Measurements from ENCODE around the gene IQCF6. TPM values are rescaled to one million over a fixed set of nuclear protein-coding genes. Genes with fewer than 3 reads are reported as not detected.

IQCF6 gene
- polyA plus RNA-seq, 3 donors, result not detected

GRCh38 chr3:51751287-51751686 lies 27.8 kb downstream of the IQCF6 start:
- Histone ChIP-seq H3K9me3 (replicated peaks in 1 of 2; ENCODE audit: control insufficient read depth in 1 of 2, insufficient read depth in 1 of 2, low read length in 2 of 2) (no peaks in the 10 kb centered on the region), H3K27me3 (ENCODE audit: control insufficient read depth in 2 of 2, insufficient read depth in 2 of 2, low read length in 2 of 2) (no peaks in the 10 kb centered on the region), H3K36me3 (replicated peaks in 1 of 2; ENCODE audit: control insufficient read depth in 1 of 2, insufficient read depth in 2 of 2, low read length in 2 of 2) (no peaks in the 10 kb centered on the region), H3K4me1 (ENCODE audit: control insufficient read depth in 1 of 2, insufficient read depth in 2 of 2, low read length in 2 of 2) (no peaks in the 10 kb centered on the region), H3K4me2 (replicated peaks; ENCODE audit: extremely low read depth, low read length, poor library complexity, severe bottlenecking) (no peak overlapping the region), H3K79me2 (ENCODE audit: insufficient read depth, low read length) (no peaks in the 10 kb centered on the region), H4K20me1 (ENCODE audit: insufficient read depth, low read length) (no peaks in the 10 kb centered on the region), H3K4me3 (replicated peaks in 1 of 3; ENCODE audit: low read depth in 2 of 3, low read length in 3 of 3) (no peak overlapping the region), H3K27ac (ENCODE audit: low read depth in 1 of 2, low read length in 2 of 2) (no peak overlapping the region), H2AFZ (ENCODE audit: insufficient read depth, low read depth, low read length, poor library complexity, severe bottlenecking) (no peak overlapping the region), H3K9ac (ENCODE audit: insufficient read depth, low read length, poor library complexity, severe bottlenecking) (no peak overlapping the region)
- no peaks in the 10 kb centered on the region for H3K36me3 Mint-ChIP-seq
- H3K27me3 Mint-ChIP-seq (ENCODE audit: low read depth in 3 of 3), result peaks cover 5 to 13% (median 6%) of the 10 kb centered on the region in 3 donors
- peaks cover 2% of the 10 kb centered on the region for H3K4me1 Mint-ChIP-seq
- DNase-seq, result no peak
- H3K27ac Mint-ChIP-seq, result no peak overlapping the region
- no peak overlapping the region for H3K4me3 Mint-ChIP-seq
- intact Hi-C loops (cut with micrococcal nuclease), result no loop called here
- no peak for TF ChIP-seq CTCF (IDR thresholded peaks at IDR 0.05)
- no CpG with 5 or more reads among the region's 2 CpGs for WGBS (ENCODE audit: insufficient coverage)
- H3K9me3 Mint-ChIP-seq, result peaks cover 4 to 16% (median 13%) of the 10 kb centered on the region in 7 donors

DNA sequence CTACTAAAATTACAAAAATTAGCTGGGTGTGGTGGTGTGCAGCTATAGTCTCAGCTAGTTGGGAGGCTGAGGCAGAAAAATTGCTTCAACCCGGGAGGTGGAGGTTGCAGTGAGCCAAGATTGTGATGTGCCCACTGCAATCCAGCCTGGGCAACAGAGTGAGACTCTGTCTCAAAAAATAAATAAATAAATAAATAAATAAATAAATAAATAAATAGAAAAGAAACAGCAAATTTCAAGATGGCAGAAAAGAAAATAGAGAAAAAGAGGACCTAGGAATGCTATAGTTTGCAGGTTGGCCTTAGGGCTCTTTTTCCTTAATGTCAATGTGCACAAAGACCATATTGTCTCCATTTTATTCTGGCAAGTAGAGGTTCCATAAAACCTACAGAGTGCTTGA lies 28.2 kb downstream of the IQCF6 start:
- Histone ChIP-seq H3K36me3 (replicated peaks in 1 of 2; ENCODE audit: control insufficient read depth in 1 of 2, insufficient read depth in 2 of 2, low read length in 2 of 2) (no peaks in the 10 kb centered on the region), H3K27ac (ENCODE audit: low read depth in 1 of 2, low read length in 2 of 2) (no peak overlapping the region), H3K4me3 (replicated peaks in 1 of 3; ENCODE audit: low read depth in 2 of 3, low read length in 3 of 3) (no peak overlapping the region), H3K27me3 (ENCODE audit: control insufficient read depth in 2 of 2, insufficient read depth in 2 of 2, low read length in 2 of 2) (no peaks in the 10 kb centered on the region), H4K20me1 (ENCODE audit: insufficient read depth, low read length) (no peaks in the 10 kb centered on the region), H3K9me3 (replicated peaks in 1 of 2; ENCODE audit: control insufficient read depth in 1 of 2, insufficient read depth in 1 of 2, low read length in 2 of 2) (no peaks in the 10 kb centered on the region), H2AFZ (ENCODE audit: insufficient read depth, low read depth, low read length, poor library complexity, severe bottlenecking) (no peak overlapping the region), H3K79me2 (ENCODE audit: insufficient read depth, low read length) (no peaks in the 10 kb centered on the region), H3K9ac (ENCODE audit: insufficient read depth, low read length, poor library complexity, severe bottlenecking) (no peak overlapping the region), H3K4me1 (ENCODE audit: control insufficient read depth in 1 of 2, insufficient read depth in 2 of 2, low read length in 2 of 2) (no peaks in the 10 kb centered on the region), H3K4me2 (replicated peaks; ENCODE audit: extremely low read depth, low read length, poor library complexity, severe bottlenecking) (no peak overlapping the region)
- peaks cover 2 to 12% (median 9%) of the 10 kb centered on the region in 7 donors for H3K9me3 Mint-ChIP-seq
- no peaks in the 10 kb centered on the region for H3K36me3 Mint-ChIP-seq
- WGBS (ENCODE audit: insufficient coverage), result no CpG with 5 or more reads among the region's 1 CpG
- DNase-seq, result no peak
- peaks cover 2% of the 10 kb centered on the region for H3K4me1 Mint-ChIP-seq
- no peak overlapping the region for H3K4me3 Mint-ChIP-seq
- no peak overlapping the region for H3K27ac Mint-ChIP-seq
- TF ChIP-seq CTCF (IDR thresholded peaks at IDR 0.05), result no peak
- intact Hi-C loops (cut with micrococcal nuclease), result no loop called here
- H3K27me3 Mint-ChIP-seq (ENCODE audit: low read depth in 3 of 3), result peaks cover 5 to 13% (median 6%) of the 10 kb centered on the region in 3 donors
